GM21367 (cell line): ENCODE data around the gene ATP13A2.
A peak's percentile ranks its signal among the peaks of the same experiment; 100 is the strongest.

Experiments
- ATAC-seq: cut with Tn5 transposase; IDR thresholded peaks from one replicate; pipeline ENCODE4 v1.9.1; 2021; ENCODE audit not compliant: unreplicated experiment

ATP13A2 gene, protein sequence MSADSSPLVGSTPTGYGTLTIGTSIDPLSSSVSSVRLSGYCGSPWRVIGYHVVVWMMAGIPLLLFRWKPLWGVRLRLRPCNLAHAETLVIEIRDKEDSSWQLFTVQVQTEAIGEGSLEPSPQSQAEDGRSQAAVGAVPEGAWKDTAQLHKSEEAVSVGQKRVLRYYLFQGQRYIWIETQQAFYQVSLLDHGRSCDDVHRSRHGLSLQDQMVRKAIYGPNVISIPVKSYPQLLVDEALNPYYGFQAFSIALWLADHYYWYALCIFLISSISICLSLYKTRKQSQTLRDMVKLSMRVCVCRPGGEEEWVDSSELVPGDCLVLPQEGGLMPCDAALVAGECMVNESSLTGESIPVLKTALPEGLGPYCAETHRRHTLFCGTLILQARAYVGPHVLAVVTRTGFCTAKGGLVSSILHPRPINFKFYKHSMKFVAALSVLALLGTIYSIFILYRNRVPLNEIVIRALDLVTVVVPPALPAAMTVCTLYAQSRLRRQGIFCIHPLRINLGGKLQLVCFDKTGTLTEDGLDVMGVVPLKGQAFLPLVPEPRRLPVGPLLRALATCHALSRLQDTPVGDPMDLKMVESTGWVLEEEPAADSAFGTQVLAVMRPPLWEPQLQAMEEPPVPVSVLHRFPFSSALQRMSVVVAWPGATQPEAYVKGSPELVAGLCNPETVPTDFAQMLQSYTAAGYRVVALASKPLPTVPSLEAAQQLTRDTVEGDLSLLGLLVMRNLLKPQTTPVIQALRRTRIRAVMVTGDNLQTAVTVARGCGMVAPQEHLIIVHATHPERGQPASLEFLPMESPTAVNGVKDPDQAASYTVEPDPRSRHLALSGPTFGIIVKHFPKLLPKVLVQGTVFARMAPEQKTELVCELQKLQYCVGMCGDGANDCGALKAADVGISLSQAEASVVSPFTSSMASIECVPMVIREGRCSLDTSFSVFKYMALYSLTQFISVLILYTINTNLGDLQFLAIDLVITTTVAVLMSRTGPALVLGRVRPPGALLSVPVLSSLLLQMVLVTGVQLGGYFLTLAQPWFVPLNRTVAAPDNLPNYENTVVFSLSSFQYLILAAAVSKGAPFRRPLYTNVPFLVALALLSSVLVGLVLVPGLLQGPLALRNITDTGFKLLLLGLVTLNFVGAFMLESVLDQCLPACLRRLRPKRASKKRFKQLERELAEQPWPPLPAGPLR

GRCh38 chr1:17011439-17012307 lies at the start of gene ATP13A2:
Gene ATP13A2 (minus strand): TSS chr1:17011928. CDS start chr1:17011738, 190 bp downstream.
- peak; percentile 82 for ATAC-seq

DNA sequence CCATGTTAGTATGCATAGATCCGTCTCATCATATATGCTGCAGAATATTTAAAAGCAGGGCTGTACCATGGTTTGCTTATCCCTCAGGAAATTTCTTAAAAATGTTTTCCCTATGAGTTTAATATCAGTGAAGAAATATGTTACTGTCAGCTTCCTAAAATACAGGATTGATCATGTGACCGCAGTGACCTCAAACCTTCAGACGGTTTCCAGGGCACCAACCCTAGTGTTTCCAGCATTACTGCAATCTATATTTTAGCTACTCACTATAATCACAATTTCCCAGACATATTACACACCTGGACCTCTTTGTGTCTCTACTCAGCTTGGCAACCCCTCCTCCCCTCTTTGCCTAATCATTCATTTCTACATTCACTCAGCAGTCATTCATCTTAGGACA lies 49.8 kb upstream of the ATP13A2 start:
- no peak for ATAC-seq

DNA sequence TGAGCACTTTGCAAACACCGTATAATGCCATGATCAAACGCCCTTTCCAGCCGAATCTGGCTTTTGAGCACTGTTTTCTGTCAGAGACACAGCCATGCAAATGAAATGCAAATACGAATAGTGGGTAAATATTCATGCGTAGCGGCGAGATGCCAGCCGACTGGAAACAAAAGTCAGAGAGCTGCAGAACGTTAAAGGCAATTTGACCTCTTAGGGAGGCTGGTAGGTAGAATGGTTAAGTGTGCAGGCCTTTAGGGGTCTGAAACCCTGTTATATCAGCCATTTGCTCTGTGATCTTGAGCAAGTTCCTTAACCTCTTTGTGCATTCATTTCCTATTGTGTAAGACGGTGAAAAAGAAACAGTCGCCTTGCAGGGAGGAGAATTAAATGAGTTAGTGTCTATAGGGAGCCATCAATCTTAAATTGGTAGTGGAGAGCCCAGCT lies 48.6 kb upstream of the ATP13A2 start:
- no peak for ATAC-seq

- no peak for ATAC-seq
Observed at GRCh38 chr1:17059391-17060305, 47.9 kb upstream of the ATP13A2 start.

DNA sequence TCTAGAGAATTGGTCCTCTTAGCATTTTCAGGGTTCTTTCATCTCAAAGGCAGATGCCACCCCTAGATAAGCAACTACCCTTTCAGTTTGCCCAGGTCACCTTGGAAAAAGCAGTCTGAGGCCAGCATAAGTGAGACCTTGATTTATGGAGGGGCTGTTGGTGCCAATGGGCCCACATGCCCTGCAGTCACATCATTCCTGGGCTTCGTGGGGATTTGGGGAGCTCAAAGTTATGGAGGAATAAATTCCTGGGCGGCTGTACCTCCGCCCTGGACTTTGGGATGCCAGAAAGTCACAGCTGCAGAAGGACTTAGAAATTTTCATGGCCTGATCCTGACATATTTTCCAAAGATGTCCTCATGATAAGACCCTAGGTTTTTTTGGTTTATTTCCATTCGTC lies 44.8 kb upstream of the ATP13A2 start:
- ATAC-seq: no peak

DNA sequence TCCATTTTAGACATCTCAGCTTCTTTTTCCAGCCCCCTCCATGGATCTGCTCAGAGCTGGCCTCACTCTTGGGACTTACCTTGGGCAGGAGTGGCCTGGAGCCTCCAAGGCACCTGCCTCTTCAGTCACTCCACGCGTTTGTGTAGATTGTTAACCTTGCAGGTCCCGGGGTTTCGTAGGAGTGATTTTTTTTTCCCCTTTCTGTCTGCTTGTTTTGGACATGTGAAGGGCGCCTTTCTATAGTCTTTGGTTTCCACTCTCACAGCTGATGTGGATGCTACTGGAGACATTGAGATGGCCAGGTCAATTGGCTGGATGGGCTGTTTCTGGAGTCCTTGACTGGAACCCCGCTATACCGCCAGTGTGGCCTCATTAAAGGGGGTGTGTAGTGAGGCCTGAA lies 44.1 kb upstream of the ATP13A2 start:
- ATAC-seq: no peak

GRCh38 chr1:17053685-17054410 lies 42.1 kb upstream of the ATP13A2 start, which contains the start of gene SDHB:
Gene SDHB (minus strand): TSS chr1:17054032. CDS start chr1:17054019, 13 bp downstream.
- peak; percentile 93 for ATAC-seq

- no peak for ATAC-seq
Observed at GRCh38 chr1:17053086-17053684, 41.5 kb upstream of the ATP13A2 start.

GRCh38 chr1:17052641-17053040 lies 40.9 kb upstream of the ATP13A2 start:
- ATAC-seq: no peak

DNA sequence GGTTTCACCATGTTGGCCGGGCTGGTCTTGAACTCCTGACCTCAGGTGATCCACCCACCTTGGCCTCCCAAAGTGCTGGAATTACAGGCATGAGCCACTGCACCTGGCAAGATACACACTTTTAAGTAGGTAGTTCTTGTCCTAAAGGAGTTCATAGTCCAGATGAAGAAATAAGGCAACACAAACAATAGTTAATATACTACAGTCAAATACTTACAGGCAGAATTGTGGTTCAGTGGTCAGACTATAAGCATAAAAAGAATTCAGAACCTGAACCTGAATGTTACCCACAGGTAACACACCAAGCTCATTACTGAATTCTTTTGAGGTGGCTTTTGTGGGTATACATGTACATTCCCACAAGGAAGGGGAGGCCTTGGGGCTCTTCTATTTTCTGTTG lies 40.3 kb upstream of the ATP13A2 start:
- no peak for ATAC-seq

DNA sequence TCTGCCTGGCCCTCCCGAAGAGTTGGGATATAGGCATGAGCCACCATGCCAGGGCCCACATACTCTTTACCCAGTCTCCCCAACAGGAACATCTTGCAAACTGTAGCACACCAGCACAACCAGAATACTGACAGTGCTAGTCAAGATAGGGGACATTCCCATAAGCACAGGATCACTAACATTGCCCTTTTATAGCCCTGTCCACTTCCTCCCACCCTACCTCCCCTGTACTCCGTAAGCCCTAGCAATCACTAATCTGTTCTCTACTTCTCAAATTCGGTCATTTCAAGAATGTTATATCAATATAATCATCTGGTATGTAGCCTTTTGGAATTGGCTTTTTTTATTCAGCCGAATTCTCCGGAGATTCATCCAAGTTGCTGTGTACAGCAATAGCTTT lies 36.2 kb upstream of the ATP13A2 start:
- no peak for ATAC-seq

DNA sequence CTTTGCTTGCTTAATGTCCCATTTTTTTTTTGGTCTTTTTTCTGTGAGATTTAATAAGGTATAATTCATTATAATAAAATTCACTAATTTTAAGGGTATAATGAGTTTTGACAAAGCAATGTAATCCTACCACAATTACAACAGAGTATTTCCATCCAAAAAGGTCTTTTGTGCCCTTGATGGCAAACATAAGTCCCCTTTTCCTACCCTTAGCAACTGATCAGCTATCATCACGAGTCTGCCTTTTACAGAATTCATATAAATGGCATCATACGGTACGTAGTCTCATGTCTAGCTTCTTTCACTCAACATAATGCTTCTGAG lies 34.6 kb upstream of the ATP13A2 start:
- no peak for ATAC-seq

DNA sequence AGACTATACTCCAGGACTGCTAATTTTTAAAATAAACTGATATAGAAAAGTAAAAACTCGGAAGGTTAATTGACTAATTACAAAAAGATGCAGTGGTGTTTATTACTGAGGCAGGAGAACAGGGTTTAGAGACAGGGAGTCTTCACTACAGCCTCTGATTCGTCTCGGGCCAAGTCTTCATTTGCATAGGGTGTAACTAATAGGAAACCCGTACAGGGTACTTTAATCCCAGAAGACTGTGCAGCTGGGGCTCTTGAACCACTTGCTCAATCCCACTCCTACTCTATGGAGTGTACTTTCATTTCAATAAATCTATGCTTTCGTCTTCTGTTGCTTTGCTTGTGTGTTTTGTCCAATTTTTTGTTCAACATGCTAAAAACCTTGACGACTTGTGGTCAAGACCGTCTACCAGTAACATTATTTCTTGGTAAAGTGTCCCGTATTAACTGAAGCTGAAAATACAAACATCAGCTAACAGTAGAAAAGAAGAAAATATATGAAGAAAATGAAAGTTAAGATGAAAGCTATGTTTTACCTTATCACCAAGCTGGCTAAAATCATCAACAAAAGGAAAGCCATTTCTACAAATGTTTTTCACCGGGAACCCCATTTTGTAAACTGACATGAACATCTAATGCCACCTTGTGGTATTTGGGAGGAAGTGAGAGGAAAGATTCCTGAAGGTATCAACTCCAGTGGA lies 34.1 kb upstream of the ATP13A2 start:
- no peak for ATAC-seq

- ATAC-seq: no peak
Observed at GRCh38 chr1:17045150-17045549, 33.4 kb upstream of the ATP13A2 start.

GRCh38 chr1:17043676-17044075 lies 31.9 kb upstream of the ATP13A2 start:
- ATAC-seq: no peak

- no peak for ATAC-seq
Observed at GRCh38 chr1:17040135-17040534, 28.4 kb upstream of the ATP13A2 start.

- no peak for ATAC-seq
Observed at GRCh38 chr1:17039522-17039921, 27.8 kb upstream of the ATP13A2 start.

DNA sequence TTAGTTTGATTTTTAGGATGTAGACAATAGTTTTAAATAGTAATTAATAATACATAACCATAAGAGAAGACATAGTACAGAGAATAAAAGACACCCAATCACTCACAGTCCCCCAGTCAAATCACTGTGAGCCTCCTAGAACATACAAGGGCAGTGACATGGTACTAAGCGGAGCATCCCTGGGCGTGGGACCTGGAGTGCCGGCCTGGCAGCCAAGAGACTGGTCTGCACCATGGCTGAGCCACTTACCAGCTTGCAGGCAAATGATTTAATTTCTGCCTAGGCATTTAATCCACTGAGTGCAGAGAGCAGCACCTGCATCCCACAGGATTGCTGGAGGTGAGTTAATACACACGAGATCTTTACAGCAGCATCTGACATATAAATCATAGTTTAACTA lies 21.8 kb upstream of the ATP13A2 start:
- ATAC-seq: no peak
